Measurements from ENCODE around the gene TMEM72. TPM values are rescaled to one million over a fixed set of nuclear protein-coding genes. Genes with fewer than 3 reads are reported as not detected.

The TMEM72 gene
- polyA plus RNA-seq, 3 donors = not detected

GRCh38 chr10:44874166-44874565, 37.0 kb upstream of the TMEM72 start:
- no peak overlapping the region for H3K4me3 Mint-ChIP-seq
- no peaks in the 10 kb centered on the region for H3K36me3 Mint-ChIP-seq
- DNase-seq = no peak
- Histone ChIP-seq H3K79me2 (ENCODE audit: insufficient read depth, low read length) (no peaks in the 10 kb centered on the region), H3K9me3 (replicated peaks in 1 of 2; ENCODE audit: control insufficient read depth in 1 of 2, insufficient read depth in 1 of 2, low read length in 2 of 2) (no peaks in the 10 kb centered on the region), H4K20me1 (ENCODE audit: insufficient read depth, low read length) (no peaks in the 10 kb centered on the region), H3K4me3 (replicated peaks in 1 of 3; ENCODE audit: low read depth in 2 of 3, low read length in 3 of 3) (no peak overlapping the region), H3K4me1 (ENCODE audit: control insufficient read depth in 1 of 2, insufficient read depth in 2 of 2, low read length in 2 of 2) (peaks cover 9% of the 10 kb centered on the region in 2 donors), H3K27me3 (ENCODE audit: control insufficient read depth in 2 of 2, insufficient read depth in 2 of 2, low read length in 2 of 2) (peaks cover 0 to 2% of the 10 kb centered on the region in 2 donors), H3K9ac (ENCODE audit: insufficient read depth, low read length, poor library complexity, severe bottlenecking) (no peak overlapping the region), H3K27ac (ENCODE audit: low read depth in 1 of 2, low read length in 2 of 2) (no peak overlapping the region), H3K4me2 (replicated peaks; ENCODE audit: extremely low read depth, low read length, poor library complexity, severe bottlenecking) (no peak overlapping the region), H2AFZ (ENCODE audit: insufficient read depth, low read depth, low read length, poor library complexity, severe bottlenecking) (no peak overlapping the region), H3K36me3 (replicated peaks in 1 of 2; ENCODE audit: control insufficient read depth in 1 of 2, insufficient read depth in 2 of 2, low read length in 2 of 2) (no peaks in the 10 kb centered on the region)
- H3K9me3 Mint-ChIP-seq = peaks cover 0 to 2% (median 0%) of the 10 kb centered on the region in 7 donors
- H3K27ac Mint-ChIP-seq = no peak overlapping the region
- H3K4me1 Mint-ChIP-seq = peaks cover 12% of the 10 kb centered on the region
- H3K27me3 Mint-ChIP-seq (ENCODE audit: low read depth in 3 of 3) = peaks cover 8 to 12% (median 9%) of the 10 kb centered on the region in 3 donors
- 80% methylated on average over 1 of the region's 1 CpG for WGBS (ENCODE audit: insufficient coverage)
- TF ChIP-seq, protein P1, sequence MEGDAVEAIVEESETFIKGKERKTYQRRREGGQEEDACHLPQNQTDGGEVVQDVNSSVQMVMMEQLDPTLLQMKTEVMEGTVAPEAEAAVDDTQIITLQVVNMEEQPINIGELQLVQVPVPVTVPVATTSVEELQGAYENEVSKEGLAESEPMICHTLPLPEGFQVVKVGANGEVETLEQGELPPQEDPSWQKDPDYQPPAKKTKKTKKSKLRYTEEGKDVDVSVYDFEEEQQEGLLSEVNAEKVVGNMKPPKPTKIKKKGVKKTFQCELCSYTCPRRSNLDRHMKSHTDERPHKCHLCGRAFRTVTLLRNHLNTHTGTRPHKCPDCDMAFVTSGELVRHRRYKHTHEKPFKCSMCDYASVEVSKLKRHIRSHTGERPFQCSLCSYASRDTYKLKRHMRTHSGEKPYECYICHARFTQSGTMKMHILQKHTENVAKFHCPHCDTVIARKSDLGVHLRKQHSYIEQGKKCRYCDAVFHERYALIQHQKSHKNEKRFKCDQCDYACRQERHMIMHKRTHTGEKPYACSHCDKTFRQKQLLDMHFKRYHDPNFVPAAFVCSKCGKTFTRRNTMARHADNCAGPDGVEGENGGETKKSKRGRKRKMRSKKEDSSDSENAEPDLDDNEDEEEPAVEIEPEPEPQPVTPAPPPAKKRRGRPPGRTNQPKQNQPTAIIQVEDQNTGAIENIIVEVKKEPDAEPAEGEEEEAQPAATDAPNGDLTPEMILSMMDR (IDR thresholded peaks at IDR 0.05) = no peak
- intact Hi-C loops (cut with micrococcal nuclease) = no loop called here

DNA sequence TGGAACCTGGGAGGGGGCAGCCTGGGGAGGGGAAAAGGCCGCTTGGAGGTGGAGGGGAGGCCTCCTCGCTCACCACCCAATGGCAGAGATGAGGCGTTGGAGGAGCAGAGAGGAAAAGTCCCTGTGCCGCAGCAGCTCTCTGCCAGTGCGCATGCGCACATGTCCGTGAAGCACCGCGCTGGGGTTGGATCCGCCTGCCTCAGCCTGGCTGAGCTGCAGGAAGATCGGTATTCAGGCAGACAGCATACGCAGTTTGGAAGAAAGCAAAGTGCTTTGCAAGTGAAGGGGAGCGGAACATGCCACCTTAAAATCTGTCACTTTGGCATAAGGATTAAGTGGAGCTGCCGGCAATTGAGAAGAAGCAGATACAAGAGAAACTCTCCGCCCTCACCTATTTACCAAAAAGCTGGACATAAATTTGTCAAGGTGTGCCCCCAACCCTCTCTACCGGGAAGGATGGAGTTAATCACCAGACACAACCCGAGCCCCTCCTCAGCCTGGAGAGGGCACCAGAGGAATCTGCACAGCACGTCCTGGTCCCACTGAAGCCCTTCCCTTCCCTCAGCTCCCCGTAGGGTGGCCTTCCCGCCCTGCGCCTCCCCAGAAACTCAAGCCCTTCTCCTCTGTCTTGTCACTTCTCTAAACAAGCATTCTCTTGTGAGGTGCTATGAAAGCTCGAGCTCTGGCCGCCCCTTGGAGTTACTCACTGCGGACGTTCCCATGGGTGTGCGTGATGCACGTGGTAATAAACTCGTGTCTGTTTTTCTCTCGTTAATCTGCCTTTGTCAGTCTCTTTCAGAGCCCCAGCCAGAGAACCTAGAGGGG, 32.2 kb upstream of the TMEM72 start:
- H3K36me3 ChIP-seq (replicated peaks in 1 of 2; ENCODE audit: control insufficient read depth in 1 of 2, insufficient read depth in 2 of 2, low read length in 2 of 2) = no peaks in the 10 kb centered on the region
- no peaks in the 10 kb centered on the region for H3K79me2 ChIP-seq (ENCODE audit: insufficient read depth, low read length)
- H3K27ac Mint-ChIP-seq = peak overlapping the region in 1 of 7 donors; percentile 50
- H3K4me1 ChIP-seq (ENCODE audit: control insufficient read depth in 1 of 2, insufficient read depth in 2 of 2, low read length in 2 of 2) = peaks cover 17 to 19% of the 10 kb centered on the region in 2 donors
- peak overlapping the region; percentile 73 for H2AFZ ChIP-seq (ENCODE audit: insufficient read depth, low read depth, low read length, poor library complexity, severe bottlenecking)
- H3K27me3 Mint-ChIP-seq (ENCODE audit: low read depth in 3 of 3) = peaks cover 19 to 36% (median 25%) of the 10 kb centered on the region in 3 donors
- no peaks in the 10 kb centered on the region for H3K36me3 Mint-ChIP-seq
- H3K9me3 Mint-ChIP-seq = peaks cover 0 to 2% (median 0%) of the 10 kb centered on the region in 7 donors
- H3K4me3 Mint-ChIP-seq = peak overlapping the region; percentile 82 to 96
- TF ChIP-seq, protein P1 (IDR thresholded peaks at IDR 0.05) = no peak
- H3K4me1 Mint-ChIP-seq = peaks cover 25% of the 10 kb centered on the region
- H3K27ac ChIP-seq (ENCODE audit: low read depth in 1 of 2, low read length in 2 of 2) = no peak overlapping the region
- H3K9me3 ChIP-seq (replicated peaks in 1 of 2; ENCODE audit: control insufficient read depth in 1 of 2, insufficient read depth in 1 of 2, low read length in 2 of 2) = no peaks in the 10 kb centered on the region
- no peak overlapping the region for H3K9ac ChIP-seq (ENCODE audit: insufficient read depth, low read length, poor library complexity, severe bottlenecking)
- no peaks in the 10 kb centered on the region for H4K20me1 ChIP-seq (ENCODE audit: insufficient read depth, low read length)
- peaks cover 0 to 23% of the 10 kb centered on the region in 2 donors for H3K27me3 ChIP-seq (ENCODE audit: control insufficient read depth in 2 of 2, insufficient read depth in 2 of 2, low read length in 2 of 2)
- H3K4me3 ChIP-seq (replicated peaks in 1 of 3; ENCODE audit: low read depth in 2 of 3, low read length in 3 of 3) = peak overlapping the region; percentile 26 to 73 (median 33)
- WGBS (ENCODE audit: insufficient coverage) = 2% methylated on average over 20 of the region's 29 CpGs
- intact Hi-C loops (cut with micrococcal nuclease) = no loop called here
- peak; percentile 59 to 73 (median 73) for DNase-seq
- peak overlapping the region; percentile 82 for H3K4me2 ChIP-seq (replicated peaks; ENCODE audit: extremely low read depth, low read length, poor library complexity, severe bottlenecking)

Measured in CD14-positive monocyte (primary cell).